ENCODE results near the gene RSPO3.

DNA sequence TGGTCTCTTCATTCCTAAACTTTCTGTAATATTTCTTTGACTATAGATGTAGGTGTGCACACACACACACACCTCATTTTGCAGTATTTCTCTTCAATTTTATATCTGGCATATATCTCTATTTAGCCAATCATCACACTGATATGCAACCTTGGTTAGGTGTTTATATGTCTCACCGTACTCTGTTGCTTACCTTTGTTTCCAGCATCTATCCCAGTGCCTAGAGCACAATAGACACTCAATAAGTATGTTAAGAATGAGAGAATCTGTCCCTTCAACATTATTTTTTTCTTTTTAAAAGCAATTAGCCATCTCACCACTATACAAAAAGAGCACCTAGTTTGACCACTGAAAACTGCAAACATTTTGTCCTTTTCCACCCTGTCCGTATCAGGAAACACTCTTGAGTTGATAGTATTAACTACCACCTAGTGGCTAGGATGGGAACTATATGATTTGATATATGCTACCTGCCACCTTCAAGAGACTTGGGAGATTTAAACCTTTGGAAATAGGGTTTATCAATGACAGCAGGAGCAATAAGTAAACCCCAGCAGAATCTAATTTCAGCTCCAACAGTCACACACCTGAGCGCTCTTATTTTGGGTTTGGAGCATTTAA lies 48.7 kb upstream of the RSPO3 start:
- TF ChIP-seq SMC3 (IDR thresholded peaks at IDR 0.05; ENCODE audit: low read depth, low read length): peak; percentile 31; the same call in 1 of the 2 replicates
- TF ChIP-seq, protein P1, sequence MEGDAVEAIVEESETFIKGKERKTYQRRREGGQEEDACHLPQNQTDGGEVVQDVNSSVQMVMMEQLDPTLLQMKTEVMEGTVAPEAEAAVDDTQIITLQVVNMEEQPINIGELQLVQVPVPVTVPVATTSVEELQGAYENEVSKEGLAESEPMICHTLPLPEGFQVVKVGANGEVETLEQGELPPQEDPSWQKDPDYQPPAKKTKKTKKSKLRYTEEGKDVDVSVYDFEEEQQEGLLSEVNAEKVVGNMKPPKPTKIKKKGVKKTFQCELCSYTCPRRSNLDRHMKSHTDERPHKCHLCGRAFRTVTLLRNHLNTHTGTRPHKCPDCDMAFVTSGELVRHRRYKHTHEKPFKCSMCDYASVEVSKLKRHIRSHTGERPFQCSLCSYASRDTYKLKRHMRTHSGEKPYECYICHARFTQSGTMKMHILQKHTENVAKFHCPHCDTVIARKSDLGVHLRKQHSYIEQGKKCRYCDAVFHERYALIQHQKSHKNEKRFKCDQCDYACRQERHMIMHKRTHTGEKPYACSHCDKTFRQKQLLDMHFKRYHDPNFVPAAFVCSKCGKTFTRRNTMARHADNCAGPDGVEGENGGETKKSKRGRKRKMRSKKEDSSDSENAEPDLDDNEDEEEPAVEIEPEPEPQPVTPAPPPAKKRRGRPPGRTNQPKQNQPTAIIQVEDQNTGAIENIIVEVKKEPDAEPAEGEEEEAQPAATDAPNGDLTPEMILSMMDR (conservative IDR thresholded peaks at IDR 0.05; ENCODE audit: low read depth, low read length): peak; percentile 45
- TF ChIP-seq FOS (IDR thresholded peaks at IDR 0.05; ENCODE audit: low read depth, low read length): no peak
- TF ChIP-seq RFX5 (IDR thresholded peaks at IDR 0.05; ENCODE audit: low read depth, low read length): no peak
- no peak for TF ChIP-seq POLR2A (IDR thresholded peaks at IDR 0.05; ENCODE audit: low read depth, low read length)
- no peak for TF ChIP-seq BHLHE40 (IDR thresholded peaks at IDR 0.05; ENCODE audit: low read depth, low read length)
- TF ChIP-seq MAFK (IDR thresholded peaks at IDR 0.05; ENCODE audit: low read depth, low read length): no peak
- no peak for TF ChIP-seq CEBPB (IDR thresholded peaks at IDR 0.05; ENCODE audit: low read depth, low read length)
- TF ChIP-seq, protein P2, sequence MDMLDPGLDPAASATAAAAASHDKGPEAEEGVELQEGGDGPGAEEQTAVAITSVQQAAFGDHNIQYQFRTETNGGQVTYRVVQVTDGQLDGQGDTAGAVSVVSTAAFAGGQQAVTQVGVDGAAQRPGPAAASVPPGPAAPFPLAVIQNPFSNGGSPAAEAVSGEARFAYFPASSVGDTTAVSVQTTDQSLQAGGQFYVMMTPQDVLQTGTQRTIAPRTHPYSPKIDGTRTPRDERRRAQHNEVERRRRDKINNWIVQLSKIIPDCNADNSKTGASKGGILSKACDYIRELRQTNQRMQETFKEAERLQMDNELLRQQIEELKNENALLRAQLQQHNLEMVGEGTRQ (IDR thresholded peaks at IDR 0.05; ENCODE audit: low read depth, low read length): no peak
- peak; percentile 45 for TF ChIP-seq RAD21 (IDR thresholded peaks at IDR 0.05; ENCODE audit: low read length)
- TF ChIP-seq MXI1 (IDR thresholded peaks at IDR 0.05; ENCODE audit: borderline replicate concordance, low read depth, low read length): no peak
- no peak for TF ChIP-seq RCOR1 (IDR thresholded peaks at IDR 0.05; ENCODE audit: insufficient replicate concordance, low read length)

All from IMR-90 (cell line).